CD4-positive, alpha-beta memory T cell (primary cell): ENCODE data around the gene WDR45. TPM values are rescaled to one million over a fixed set of nuclear protein-coding genes. Genes with fewer than 3 reads are reported as not detected.

ENCODE experiments used
- CTCF ChIA-PET: fragments of 350-600 bp; sonication (Branson Sonifier 250); formaldehyde crosslinking; loops from one replicate; lab custom pipeline; 2021; ENCODE audit warnings: inconsistent platforms; ENCODE audit not compliant: partially characterized antibody; lab: Charles Lee
- POLR2A ChIA-PET: fragments of 350-600 bp; sonication (Branson Sonifier 250); formaldehyde crosslinking; loops from one replicate; lab custom pipeline; 2021; ENCODE audit not compliant: partially characterized antibody; lab: Charles Lee
- DNase-seq, 5 donors: peaks; one replicate each; pipeline versions ENCODE4 v3.0.0 to v3.0.0-alpha.2; 2020 to 2022; ENCODE audit warnings: mixed read lengths in 1 of 5
- H3K27ac ChIP-seq: one replicate; pipeline ENCODE4 v1.7.0; 2013; ENCODE audit warnings: low read depth, low read length
- H3K27me3 ChIP-seq: 2 replicates; pipeline ENCODE4 v1.7.0; 2013; ENCODE audit warnings: mild to moderate bottlenecking, low read length, moderate library complexity; ENCODE audit not compliant: insufficient read depth
- H3K36me3 ChIP-seq: 2 replicates; pipeline ENCODE4 v1.7.0; 2013; ENCODE audit warnings: mild to moderate bottlenecking, low read length, moderate library complexity; ENCODE audit not compliant: insufficient read depth
- H3K4me1 ChIP-seq: 2 replicates; pipeline ENCODE4 v1.7.0; 2013; ENCODE audit warnings: mild to moderate bottlenecking, low read length, moderate library complexity; ENCODE audit not compliant: insufficient read depth
- H3K4me3 ChIP-seq, 2 donors: one replicate each; pipeline ENCODE4 v1.7.0; 2013; ENCODE audit warnings: low read length in 2 of 2, mild to moderate bottlenecking in 1 of 2
- H3K9me3 ChIP-seq, 2 donors: one replicate each; pipeline ENCODE4 v1.7.0; 2013; ENCODE audit warnings: low read length in 2 of 2, control low read depth in 1 of 2; ENCODE audit not compliant: control insufficient read depth in 1 of 2
- H3K27ac Mint-ChIP-seq, 7 donors: one replicate each; pipeline ENCODE4 v1.8.0; 2020 to 2021; ENCODE audit warnings: mixed read lengths in 7 of 7, mild to moderate bottlenecking in 6 of 7, inconsistent platforms in 3 of 7, moderate library complexity in 3 of 7
- H3K27me3 Mint-ChIP-seq, 2 donors: one replicate each; pipeline ENCODE4 v1.8.0; 2020 to 2021; ENCODE audit warnings: mixed read lengths in 2 of 2
- H3K36me3 Mint-ChIP-seq, 2 donors: one replicate each; pipeline ENCODE4 v1.8.0; 2020 to 2021; ENCODE audit warnings: mixed read lengths in 2 of 2, inconsistent platforms in 1 of 2, mild to moderate bottlenecking in 1 of 2
- H3K4me1 Mint-ChIP-seq, 4 donors: one replicate each; pipeline ENCODE4 v1.8.0; 2020 to 2021; ENCODE audit warnings: mixed read lengths in 4 of 4, mild to moderate bottlenecking in 1 of 4
- H3K4me3 Mint-ChIP-seq, 8 donors: one replicate each; pipeline ENCODE4 v1.8.0; 2020 to 2021; ENCODE audit warnings: mixed read lengths in 8 of 8, mild to moderate bottlenecking in 7 of 8, moderate library complexity in 6 of 8, inconsistent platforms in 3 of 8
- H3K9me3 Mint-ChIP-seq, 8 donors: one replicate each; pipeline ENCODE4 v1.8.0; 2020 to 2021; ENCODE audit warnings: mixed read lengths in 8 of 8, mild to moderate bottlenecking in 5 of 8, inconsistent platforms in 3 of 8, moderate library complexity in 1 of 8
- intact Hi-C: fragments of 100-400 bp; cut with micrococcal nuclease; formaldehyde crosslinking; loops from one replicate; pipeline ENCODE4 v1.15.1; 2023
- polyA plus RNA-seq, 2 donors: library from polyadenylated mRNA; unstranded; fragments of 300-500 nt; fragmentation: Illumina TruSeq; gene quantifications; one replicate each; pipeline ENCODE4 v1.2.3, GENCODE V29; 2021
- total RNA-seq, 2 experiments: library from RNA; stranded (reverse); gene quantifications; one replicate each; pipeline ENCODE4 v1.2.3, GENCODE V29; 2021

The WDR45 gene
- total and polyA plus RNA-seq, 4 experiments from 2014 or later, result 43.2 to 126 (median 79.6) TPM

DNA sequence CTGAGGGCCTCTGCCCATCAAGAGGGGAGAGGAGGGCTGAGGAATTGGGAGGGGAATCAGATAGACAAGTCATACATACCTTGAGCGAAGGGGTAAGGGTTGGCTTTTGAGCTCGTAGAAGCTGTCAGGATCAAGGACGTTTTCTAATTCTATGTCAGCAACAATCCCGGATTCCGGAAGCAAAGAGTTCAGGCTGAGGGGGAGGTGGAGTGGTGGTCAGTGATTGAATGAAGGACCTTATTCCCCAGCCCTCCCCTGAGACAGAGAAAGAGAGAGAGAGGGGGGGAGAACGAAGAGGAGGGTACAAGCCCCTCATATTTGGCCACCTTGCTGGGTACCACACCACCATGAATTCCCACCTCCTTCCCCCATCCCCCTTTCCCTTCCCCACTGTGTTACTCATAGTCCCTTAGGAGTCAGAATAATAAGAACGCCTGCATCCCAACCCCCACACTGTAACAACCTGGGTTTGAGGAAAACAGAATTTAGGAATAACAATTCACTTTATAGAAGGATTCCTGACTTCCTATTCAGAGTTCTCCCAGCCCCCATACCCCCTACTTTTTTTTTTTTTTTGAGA lies 39.2 kb downstream of the WDR45 start:
- H3K4me3 Mint-ChIP-seq, result peak overlapping the region in 5 of 8 donors; percentile 21 to 94 (median 44)
- DNase-seq, result no peak
- no peaks in the 10 kb centered on the region for H3K27me3 Mint-ChIP-seq
- peaks cover 0 to 24% of the 10 kb centered on the region in 2 donors for H3K36me3 Mint-ChIP-seq
- peaks cover 18 to 47% (median 30%) of the 10 kb centered on the region in 4 donors for H3K4me1 Mint-ChIP-seq
- peak overlapping the region; percentile 42 for H3K27ac ChIP-seq
- H3K27me3 ChIP-seq, result no peaks in the 10 kb centered on the region
- peak overlapping the region; percentile 64 to 96 (median 82) for H3K27ac Mint-ChIP-seq
- H3K9me3 Mint-ChIP-seq, result peaks cover 0 to 1% (median 0%) of the 10 kb centered on the region in 8 donors
- intact Hi-C loops, result loop anchor here (5.0 to 10.0 kb wide), 2 partner anchors 82 to 396 kb away; partner anchors contain the start of gene GPKOW
- H3K4me1 ChIP-seq, result peaks cover 39% of the 10 kb centered on the region
- H3K4me3 ChIP-seq, result no peak overlapping the region
- POLR2A ChIA-PET, result interaction anchor here (1.1 to 3.1 kb wide), 8 partner anchors 28 to 466 kb away, joined by 3 to 17 read pairs (median 4); partner anchors contain the start of genes GRIPAP1, OTUD5, PQBP1 and RBM3
- H3K9me3 ChIP-seq, result no peaks in the 10 kb centered on the region
- CTCF ChIA-PET, result interaction anchor here (0.6 to 4.8 kb wide), 2 partner anchors 29 to 68 kb away, joined by 3 to 23 read pairs; partner anchors contain the start of gene KCND1
- peaks cover 10% of the 10 kb centered on the region for H3K36me3 ChIP-seq

DNA sequence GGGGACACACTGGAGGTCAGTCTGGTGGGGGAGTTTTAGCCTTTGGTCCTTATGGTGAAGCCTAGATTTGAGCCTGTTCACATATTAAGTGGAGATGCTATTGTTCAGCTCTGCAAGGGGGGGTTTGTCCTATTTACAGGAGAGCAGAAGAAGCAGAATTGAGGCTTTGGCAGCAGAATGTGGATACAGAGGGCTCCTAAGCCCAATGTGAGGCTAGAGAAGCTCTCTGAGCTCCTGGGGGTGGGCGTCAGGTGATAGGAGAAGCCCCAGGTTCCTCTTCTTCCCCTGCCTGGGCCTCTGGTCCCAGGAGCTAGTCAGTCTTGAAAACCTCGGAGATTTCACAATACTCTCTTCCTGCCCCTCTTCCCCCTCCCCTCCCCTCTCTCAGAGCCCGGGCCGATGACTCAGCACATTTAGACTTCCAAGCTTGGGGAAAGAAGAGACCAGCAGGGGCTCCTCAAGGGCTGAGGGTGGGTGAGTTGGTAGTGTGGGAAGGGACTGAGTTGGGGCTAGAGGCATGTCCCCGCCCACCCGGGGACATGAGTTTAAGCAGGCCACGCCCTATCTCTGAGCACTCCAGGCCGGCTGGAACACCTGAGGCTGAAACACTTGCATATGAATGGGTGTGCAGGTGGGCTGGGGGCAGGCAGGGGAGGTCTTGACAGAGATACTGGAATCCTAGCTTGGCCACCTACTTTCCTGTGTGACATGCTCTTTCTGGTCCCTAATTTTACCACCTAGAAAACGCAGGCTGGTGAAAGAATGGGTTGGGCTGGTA lies 39.9 kb downstream of the WDR45 start:
- POLR2A ChIA-PET, result interaction anchor here (0.6 to 2.9 kb wide), 8 partner anchors 27 to 465 kb away, joined by 3 to 17 read pairs (median 4); partner anchors contain the start of genes GRIPAP1, OTUD5, PQBP1 and RBM3
- H3K4me3 ChIP-seq, result no peak overlapping the region
- peaks cover 10% of the 10 kb centered on the region for H3K36me3 ChIP-seq
- intact Hi-C loops, result loop anchor here (5.0 to 10.0 kb wide), 2 partner anchors 83 to 395 kb away; partner anchors contain the start of gene GPKOW
- Mint-ChIP-seq H3K4me3 (peak overlapping the region in 6 of 8 donors; percentile 21 to 69 (median 43)), H3K27me3 (no peaks in the 10 kb centered on the region), H3K36me3 (peaks cover 2 to 24% of the 10 kb centered on the region in 2 donors), H3K9me3 (peaks cover 0 to 1% (median 0%) of the 10 kb centered on the region in 8 donors), H3K27ac (peak overlapping the region; percentile 64 to 96 (median 81)), H3K4me1 (peaks cover 18 to 47% (median 30%) of the 10 kb centered on the region in 4 donors)
- no peaks in the 10 kb centered on the region for H3K27me3 ChIP-seq
- H3K9me3 ChIP-seq, result no peaks in the 10 kb centered on the region
- CTCF ChIA-PET, result interaction anchor here (0.6 to 0.7 kb wide), 2 partner anchors 29 to 302 kb away, joined by 3 read pairs; no protein-coding TSS in a partner anchor
- H3K4me1 ChIP-seq, result peaks cover 39% of the 10 kb centered on the region
- peak overlapping the region; percentile 42 for H3K27ac ChIP-seq
- peak; percentile 7 to 61 (median 24) for DNase-seq

DNA sequence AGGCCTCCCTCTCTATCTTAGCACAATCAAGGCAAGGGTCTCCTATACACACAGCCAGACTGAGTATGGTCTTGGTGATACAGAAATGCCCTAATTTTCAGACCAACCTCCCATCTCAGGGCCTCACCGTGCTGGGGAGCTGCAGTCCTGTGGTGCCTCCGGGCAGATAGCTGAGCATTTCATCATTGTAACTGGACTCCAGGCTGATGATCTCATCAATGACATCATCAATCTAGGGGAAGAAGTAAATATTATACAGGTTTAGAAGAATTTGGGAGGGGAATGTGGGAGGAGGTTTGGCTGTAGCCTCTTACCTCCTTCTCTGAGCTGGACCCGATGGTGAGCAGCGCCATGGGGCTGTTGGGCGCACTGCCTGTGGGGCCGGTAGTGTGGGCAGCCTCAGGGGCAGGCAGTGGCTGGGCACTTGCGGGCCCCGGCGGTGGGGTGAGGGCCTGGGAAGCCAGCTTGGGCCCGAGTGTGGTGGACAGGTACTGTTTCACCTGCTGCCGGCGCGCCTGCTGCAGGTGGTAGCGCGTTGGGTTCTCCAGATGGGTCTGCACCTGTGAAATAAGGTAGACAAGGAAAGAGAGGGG lies 41.7 kb downstream of the WDR45 start:
- Mint-ChIP-seq H3K27me3 (no peaks in the 10 kb centered on the region), H3K4me3 (no peak overlapping the region), H3K36me3 (peaks cover 13 to 37% of the 10 kb centered on the region in 2 donors), H3K27ac (peak overlapping the region in 2 of 7 donors; percentile 43 to 55), H3K9me3 (peaks cover 0 to 1% (median 0%) of the 10 kb centered on the region in 8 donors), H3K4me1 (peaks cover 15 to 36% (median 26%) of the 10 kb centered on the region in 4 donors)
- H3K4me1 ChIP-seq, result peaks cover 33% of the 10 kb centered on the region
- DNase-seq, result no peak
- H3K27ac ChIP-seq, result no peak overlapping the region
- POLR2A ChIA-PET, result interaction anchor here (2.9 kb wide), 1 partner anchor 36 kb away, joined by 17 read pairs; the partner anchor contains the start of gene GRIPAP1
- CTCF ChIA-PET, result interaction anchor here (1.6 kb wide), 1 partner anchor 79 kb away, joined by 5 read pairs; no protein-coding TSS in a partner anchor
- H3K4me3 ChIP-seq, result no peak overlapping the region
- no peaks in the 10 kb centered on the region for H3K9me3 ChIP-seq
- H3K27me3 ChIP-seq, result no peaks in the 10 kb centered on the region
- intact Hi-C loops, result no loop called here
- H3K36me3 ChIP-seq, result peaks cover 22% of the 10 kb centered on the region

DNA sequence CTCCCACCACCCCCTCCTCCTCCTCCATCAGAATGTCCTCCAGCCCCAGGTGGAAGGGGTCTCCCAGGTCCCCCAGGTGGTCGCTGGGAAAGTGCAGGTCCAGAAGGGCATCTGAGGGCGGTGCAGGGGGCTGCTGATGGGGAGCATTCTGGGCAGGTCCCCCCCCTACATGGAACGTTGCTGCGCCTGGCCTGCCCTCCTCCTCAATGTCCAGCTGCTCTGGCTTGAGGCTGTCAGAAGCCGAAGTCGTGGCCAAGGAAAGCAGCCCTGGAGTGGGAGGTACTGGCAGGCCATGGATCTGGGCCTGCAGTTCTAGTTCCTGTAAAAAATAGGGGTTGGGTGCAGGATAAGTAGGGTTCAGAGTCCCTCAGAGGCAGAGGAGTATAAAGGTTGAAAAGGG lies 49.4 kb downstream of the WDR45 start:
- POLR2A ChIA-PET, result no interaction called here
- peaks cover 19 to 28% of the 10 kb centered on the region in 2 donors for H3K36me3 Mint-ChIP-seq
- H3K4me1 Mint-ChIP-seq, result no peaks in the 10 kb centered on the region
- H3K27ac ChIP-seq, result no peak overlapping the region
- no peaks in the 10 kb centered on the region for H3K27me3 ChIP-seq
- H3K36me3 ChIP-seq, result peaks cover 12% of the 10 kb centered on the region
- H3K27me3 Mint-ChIP-seq, result no peaks in the 10 kb centered on the region
- H3K9me3 Mint-ChIP-seq, result no peaks in the 10 kb centered on the region
- intact Hi-C loops, result no loop called here
- no peak overlapping the region for H3K27ac Mint-ChIP-seq
- no peaks in the 10 kb centered on the region for H3K4me1 ChIP-seq
- no peak overlapping the region for H3K4me3 Mint-ChIP-seq
- no peaks in the 10 kb centered on the region for H3K9me3 ChIP-seq
- CTCF ChIA-PET, result no interaction called here
- no peak overlapping the region for H3K4me3 ChIP-seq
- no peak for DNase-seq

DNA sequence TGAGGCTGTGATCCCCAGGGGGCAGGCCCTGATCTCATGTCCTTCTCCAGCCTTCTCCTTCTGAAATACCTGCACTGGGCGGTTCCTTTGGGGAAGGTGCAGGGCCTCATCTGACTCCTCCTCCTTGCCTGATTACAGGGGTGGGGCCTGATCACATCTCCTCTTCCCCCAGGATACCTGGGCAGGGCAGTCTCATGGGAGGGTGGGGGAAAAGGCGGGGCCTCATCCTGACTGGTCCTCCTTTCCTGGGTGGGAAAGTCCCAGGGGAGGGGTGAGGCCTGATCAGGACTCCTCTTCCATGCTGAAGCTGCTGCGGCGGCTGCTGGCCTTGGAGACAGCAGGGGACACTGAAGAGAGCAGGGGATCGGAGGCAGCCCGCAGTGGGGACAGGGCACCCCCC lies 49.8 kb downstream of the WDR45 start:
- H3K4me3 Mint-ChIP-seq, result no peak overlapping the region
- no peaks in the 10 kb centered on the region for H3K4me1 ChIP-seq
- no peak for DNase-seq
- H3K36me3 Mint-ChIP-seq, result peaks cover 19 to 28% of the 10 kb centered on the region in 2 donors
- intact Hi-C loops, result no loop called here
- POLR2A ChIA-PET, result no interaction called here
- CTCF ChIA-PET, result no interaction called here
- H3K27me3 Mint-ChIP-seq, result no peaks in the 10 kb centered on the region
- no peaks in the 10 kb centered on the region for H3K4me1 Mint-ChIP-seq
- no peak overlapping the region for H3K27ac Mint-ChIP-seq
- no peak overlapping the region for H3K4me3 ChIP-seq
- no peak overlapping the region for H3K27ac ChIP-seq
- peaks cover 12% of the 10 kb centered on the region for H3K36me3 ChIP-seq
- H3K27me3 ChIP-seq, result no peaks in the 10 kb centered on the region
- no peaks in the 10 kb centered on the region for H3K9me3 ChIP-seq
- no peaks in the 10 kb centered on the region for H3K9me3 Mint-ChIP-seq
